ENCODE results near the gene TMC1.
A peak's percentile ranks its signal among the peaks of the same experiment; 100 is the strongest.
"Not testable (repeated sequence)": the region's sequence is repeated elsewhere in the genome, so short reads cannot be mapped to it uniquely, and the experiment has no call there.

Gene TMC1

DNA sequence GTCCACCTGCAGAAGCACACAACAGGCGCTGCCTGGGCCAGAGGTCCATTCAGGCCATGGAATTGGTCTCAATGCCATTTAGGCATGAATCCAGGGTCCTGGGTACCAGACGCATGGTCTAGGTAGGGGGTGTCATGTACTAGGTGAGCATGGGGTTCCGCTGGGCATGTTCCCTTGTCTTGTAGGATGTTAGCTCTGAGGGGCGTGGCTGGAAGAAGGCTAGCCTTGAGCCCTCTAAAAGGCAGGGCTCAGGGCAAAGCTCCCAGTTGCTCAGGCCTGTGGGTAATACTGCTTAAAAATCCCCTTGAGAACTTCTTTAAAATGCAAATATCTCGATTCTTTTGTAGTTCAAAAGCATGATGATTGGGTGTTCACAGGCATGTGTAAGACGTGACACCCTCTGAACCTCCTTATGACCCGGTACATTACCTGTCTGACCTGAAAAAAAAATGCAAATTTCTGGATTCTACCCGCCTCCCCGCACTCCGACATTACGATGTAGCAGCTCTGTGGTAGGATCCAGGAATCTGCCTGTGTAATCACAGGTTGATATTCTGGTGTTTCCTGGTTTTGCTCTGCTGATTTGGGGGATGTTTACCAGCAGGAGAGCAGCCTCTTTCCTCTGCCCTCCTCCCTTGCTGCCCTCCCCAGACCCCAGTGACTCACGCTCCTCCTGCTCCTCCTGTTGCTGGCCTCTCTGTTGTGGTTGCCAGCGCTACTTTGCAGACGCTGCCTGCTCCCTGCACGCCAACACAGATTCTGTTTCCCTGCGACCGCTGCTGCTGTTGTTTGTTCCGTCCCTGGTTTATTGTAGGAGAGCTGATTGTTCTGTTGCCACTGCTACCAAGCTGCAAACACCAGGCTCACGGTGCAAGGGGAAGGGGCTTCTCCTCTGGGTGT lies 5.7 kb downstream of the TMC1 start:
- peak; percentile 54 to 57 for DNase-seq (ENCODE audit: low read depth in 2 of 2)

DNA sequence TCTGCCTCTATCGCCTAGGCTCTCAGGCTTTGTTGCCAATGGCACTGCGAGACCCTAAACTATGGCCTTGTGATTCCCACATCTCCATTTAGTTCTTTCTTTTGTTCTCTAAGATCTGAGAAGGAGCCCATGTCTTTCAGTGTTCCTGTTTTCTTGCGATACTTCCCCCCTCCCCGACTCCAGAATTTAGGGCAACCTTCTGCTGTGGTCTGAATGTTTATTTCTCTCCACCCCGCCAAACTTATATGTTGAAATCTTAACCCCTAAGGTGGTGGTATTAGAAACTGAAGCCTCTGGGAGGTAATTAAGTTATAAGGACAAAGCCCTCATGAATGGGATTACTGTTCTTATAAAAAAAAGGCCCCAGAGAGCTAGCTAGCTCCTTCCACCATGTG lies 6.4 kb downstream of the TMC1 start:
- no peak for DNase-seq (ENCODE audit: low read depth in 2 of 2)

GRCh38 chr9:72529531-72529930 lies 8.1 kb downstream of the TMC1 start:
- no peak for DNase-seq (ENCODE audit: low read depth in 2 of 2)

DNA sequence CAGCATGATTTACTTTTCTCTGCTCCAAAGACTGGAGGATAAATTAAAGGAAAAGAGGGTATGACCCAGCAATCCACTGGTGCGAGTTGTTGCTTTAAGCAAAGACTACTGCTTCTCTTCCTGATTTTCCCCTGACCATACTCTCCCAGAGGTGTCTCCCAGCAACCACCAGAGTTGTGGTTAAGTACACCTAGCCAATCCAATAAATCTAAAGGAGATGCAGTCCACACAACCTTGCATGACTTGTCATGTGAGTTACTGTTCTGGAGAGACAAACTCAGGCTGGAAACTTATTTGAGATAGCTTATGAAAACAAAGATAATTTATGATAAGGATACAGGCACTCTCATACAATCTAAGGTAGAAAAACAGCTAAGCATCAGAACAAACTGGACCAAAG lies 11.9 kb downstream of the TMC1 start:
- DNase-seq (ENCODE audit: low read depth in 2 of 2) = no peak

DNA sequence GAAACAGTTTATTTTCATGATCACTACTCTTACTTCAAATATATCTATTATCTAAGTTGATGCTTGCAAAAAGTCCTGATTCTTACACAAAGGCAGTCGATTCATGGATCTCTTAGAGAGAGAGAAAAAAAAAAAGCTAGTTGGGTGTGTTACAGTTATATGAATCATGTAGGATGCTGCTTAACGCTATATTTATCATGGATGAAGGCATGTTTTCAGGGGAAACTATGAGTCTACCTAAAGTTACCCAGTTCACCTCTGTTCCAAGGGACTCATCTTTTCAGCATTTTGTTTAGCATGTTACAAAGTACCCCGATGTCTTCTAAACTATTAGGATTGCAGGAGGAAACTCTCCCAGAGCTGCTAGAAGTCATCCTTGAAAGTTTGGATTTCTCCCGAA lies 13.5 kb downstream of the TMC1 start:
- no peak for DNase-seq (ENCODE audit: low read depth in 2 of 2)

DNA sequence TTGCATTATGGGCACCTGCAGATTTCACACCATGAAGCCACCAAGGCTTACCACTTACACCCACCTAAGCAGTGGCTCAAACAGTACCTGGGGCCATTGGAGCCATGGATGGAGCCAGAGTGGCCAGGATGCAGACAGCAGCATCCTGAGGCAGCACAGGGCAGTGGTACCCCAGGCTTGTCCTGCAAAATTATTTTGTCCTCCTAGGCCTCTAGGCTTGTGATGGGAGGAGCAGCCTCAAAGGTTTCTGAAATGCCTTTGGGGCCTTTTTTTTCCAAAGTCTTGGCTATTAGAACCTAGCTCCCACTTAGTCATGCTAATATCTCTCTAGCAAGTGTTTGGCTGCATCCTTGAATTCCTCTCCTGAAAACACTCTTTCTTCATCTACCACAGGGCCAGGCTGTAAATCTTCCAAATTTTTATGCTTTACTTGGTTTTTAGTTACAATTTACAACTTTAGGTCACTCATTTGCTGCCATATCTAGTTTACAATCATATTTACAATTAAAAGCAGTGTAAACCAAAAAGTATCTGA lies 15.7 kb downstream of the TMC1 start:
- DNase-seq (ENCODE audit: low read depth in 2 of 2) = no peak

- no peak for DNase-seq (ENCODE audit: low read depth in 2 of 2)
Observed at GRCh38 chr9:72537671-72538070, 16.3 kb downstream of the TMC1 start.

DNA sequence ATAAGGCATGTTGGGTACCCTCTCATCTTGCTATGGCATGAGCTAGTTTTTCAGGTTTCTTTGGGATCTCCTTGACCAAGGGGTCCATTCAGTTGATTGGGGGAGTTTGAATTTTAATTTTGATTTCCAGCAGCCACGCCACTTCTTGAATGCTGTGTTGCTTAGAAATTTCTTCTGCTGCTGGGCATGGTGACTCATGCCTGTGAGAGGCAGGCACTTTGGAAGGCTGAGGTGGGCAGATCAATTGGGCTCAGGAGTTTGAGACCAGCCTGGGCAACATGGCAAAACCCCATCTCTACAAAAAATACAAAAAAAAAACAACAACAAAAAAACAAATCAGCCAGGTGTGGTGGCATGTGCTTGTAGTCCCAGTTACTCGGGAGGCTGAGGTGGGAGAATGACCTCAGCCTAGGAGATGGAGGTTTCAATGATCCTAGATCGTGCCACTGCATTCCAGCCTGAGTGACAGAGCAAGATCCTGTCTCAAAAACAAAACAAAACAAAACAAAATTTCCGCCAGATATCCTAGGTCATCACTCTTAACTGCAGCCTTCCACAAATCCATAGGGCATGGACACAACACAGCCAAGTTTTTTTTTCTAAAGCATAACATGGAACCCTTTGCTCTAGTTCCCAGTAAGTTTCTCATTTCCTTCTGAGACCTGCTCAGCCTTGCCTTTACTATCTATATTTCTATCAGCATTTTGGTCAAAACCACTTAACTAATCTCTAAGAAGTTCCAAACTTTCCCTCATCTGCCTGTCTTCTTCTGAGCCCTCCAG lies 17.7 kb downstream of the TMC1 start:
- DNase-seq (ENCODE audit: low read depth in 2 of 2) = no peak

GRCh38 chr9:72539824-72540347 lies 18.5 kb downstream of the TMC1 start:
- no peak for DNase-seq (ENCODE audit: low read depth in 2 of 2)

- no peak for DNase-seq (ENCODE audit: low read depth in 2 of 2)
Observed at GRCh38 chr9:72540348-72540873, 19.0 kb downstream of the TMC1 start.

DNA sequence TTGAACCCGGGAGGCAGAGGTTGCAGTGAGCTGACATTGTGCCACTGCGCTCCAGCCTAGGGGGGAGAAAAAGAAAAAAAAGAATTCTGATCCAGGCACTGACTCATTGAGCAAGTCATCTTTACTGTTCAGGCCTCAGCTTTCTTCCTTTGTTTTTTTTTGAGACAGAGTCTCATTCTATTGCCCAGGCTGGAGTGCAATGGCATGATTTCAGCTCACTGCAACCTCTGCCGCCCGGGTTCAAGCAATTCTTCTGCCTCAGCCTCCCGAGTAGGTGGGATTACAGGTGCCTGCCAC lies 21.1 kb downstream of the TMC1 start:
- DNase-seq (ENCODE audit: low read depth in 2 of 2) = not testable (repeated sequence)

GRCh38 chr9:72542917-72543316 lies 21.5 kb downstream of the TMC1 start:
- no peak for DNase-seq (ENCODE audit: low read depth in 2 of 2)

- DNase-seq (ENCODE audit: low read depth in 2 of 2) = no peak
Observed at GRCh38 chr9:72551306-72551705, 29.9 kb downstream of the TMC1 start.

GRCh38 chr9:72552356-72552755 lies 30.9 kb downstream of the TMC1 start:
- no peak for DNase-seq (ENCODE audit: low read depth in 2 of 2)

DNA sequence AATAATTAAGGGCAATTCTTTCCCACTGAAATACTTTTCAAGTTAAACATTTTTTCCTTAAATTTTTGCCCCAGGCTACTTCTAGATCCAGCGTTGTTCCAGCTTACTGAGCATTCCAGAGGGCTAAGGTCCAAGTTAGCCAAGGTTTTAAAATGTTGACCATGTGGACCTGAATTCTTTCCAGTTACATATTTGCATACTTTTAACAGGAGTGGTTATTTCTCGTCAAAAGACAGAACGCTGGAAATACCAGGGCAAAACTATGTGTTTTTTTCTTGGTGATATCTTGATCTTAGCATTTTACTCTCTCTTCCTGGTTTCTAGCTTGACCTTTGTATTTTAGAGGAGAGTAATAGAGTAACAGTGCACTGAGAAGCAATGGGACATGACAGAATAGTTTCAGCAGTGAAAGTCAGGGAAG lies 32.8 kb downstream of the TMC1 start:
- DNase-seq (ENCODE audit: low read depth in 2 of 2) = no peak

DNA sequence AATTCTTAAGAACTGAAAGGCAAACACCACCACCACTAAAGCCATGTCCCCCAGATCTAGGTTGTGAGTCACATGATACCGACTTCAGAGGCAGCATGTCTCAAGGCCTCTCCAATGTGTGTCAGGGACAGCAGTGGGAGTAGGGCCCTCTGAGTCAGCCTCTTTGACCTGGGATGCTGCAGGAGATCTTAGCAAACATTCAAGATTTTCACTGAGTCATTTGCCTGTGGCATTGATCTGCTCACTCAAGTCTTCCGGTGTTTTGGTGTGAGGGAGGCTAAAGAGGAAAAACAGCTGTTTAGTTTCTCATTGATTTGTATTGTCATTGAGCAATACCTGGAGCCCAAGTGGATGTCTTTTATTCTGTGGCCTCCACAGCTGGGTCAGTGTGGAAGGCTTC lies 36.1 kb downstream of the TMC1 start:
- DNase-seq (ENCODE audit: low read depth in 2 of 2) = peak; percentile 6 to 41

DNA sequence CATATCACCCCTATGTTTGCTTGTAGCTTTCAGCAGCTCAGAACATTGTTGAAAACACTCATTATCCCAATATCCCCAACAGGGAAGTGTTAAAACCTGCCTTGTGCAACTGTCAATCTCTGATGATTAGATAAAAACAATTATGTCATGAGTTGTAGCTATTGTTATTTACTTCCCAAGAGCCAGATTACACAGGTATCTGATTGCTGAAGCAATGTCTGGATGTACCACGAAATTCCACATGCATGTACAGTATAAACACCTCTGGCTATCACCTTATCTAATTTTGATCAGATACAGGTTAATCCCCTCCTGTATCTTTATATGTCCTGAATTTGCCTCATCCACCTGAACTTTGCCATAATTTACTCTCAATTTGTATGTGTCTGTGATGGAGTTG lies 38.7 kb downstream of the TMC1 start:
- DNase-seq (ENCODE audit: low read depth in 2 of 2) = no peak

GRCh38 chr9:72563806-72564205 lies 42.4 kb downstream of the TMC1 start:
- no peak for DNase-seq (ENCODE audit: low read depth in 2 of 2)

- DNase-seq (ENCODE audit: low read depth in 2 of 2) = no peak
Observed at GRCh38 chr9:72564479-72565281, 43.3 kb downstream of the TMC1 start.

GRCh38 chr9:72565535-72565934 lies 44.1 kb downstream of the TMC1 start:
- no peak for DNase-seq (ENCODE audit: low read depth in 2 of 2)

GRCh38 chr9:72574156-72574810 lies 52.9 kb downstream of the TMC1 start:
- DNase-seq (ENCODE audit: low read depth in 2 of 2) = no peak

Measured in activated CD4-positive, alpha-beta T cell treated with anti-CD3 and anti-CD28 coated beads for 24 hours (primary cell).